D721Med (cell line): ENCODE data around the gene SLC5A2.
"Not testable (repeated sequence)": the region's sequence is repeated elsewhere in the genome, so short reads cannot be mapped to it uniquely, and the experiment has no call there.

Experiments used
- DNase-seq: peaks from one replicate; pipeline ENCODE4 v3.0.0; 2011; ENCODE audit warnings: low spot score; ENCODE audit not compliant: insufficient read length
- FAIRE-seq: peaks from 2 replicates; lab custom pipeline; 2011; peaks lifted over from hg19 to GRCh38; lab: Jason Lieb, UNC
- CTCF ChIP-seq: IDR thresholded peaks from 2 replicates; pipeline ENCODE4 v1.5.1; 2012; ENCODE audit warnings: mild to moderate bottlenecking, control low read depth; ENCODE audit not compliant: insufficient read depth; ENCODE audit errors: missing control alignments

The SLC5A2 gene

GRCh38 chr16:31517800-31518402, 35.0 kb downstream of the SLC5A2 start:
- TF ChIP-seq CTCF = no peak
- FAIRE-seq (no peak), DNase-seq (no peak)

- DNase-seq (no peak), FAIRE-seq (no peak)
Observed at GRCh38 chr16:31519759-31520431, 37.0 kb downstream of the SLC5A2 start.

GRCh38 chr16:31521368-31521767, 38.4 kb downstream of the SLC5A2 start:
- no peak for TF ChIP-seq CTCF
- no peak for FAIRE-seq
- no peak for DNase-seq

More at GRCh38 chr16:31519759-31520431, 37.0 kb downstream of the SLC5A2 start:
- TF ChIP-seq CTCF = no peak

- TF ChIP-seq CTCF = no peak
- FAIRE-seq (no peak), DNase-seq (no peak)
Observed at GRCh38 chr16:31522071-31522470, 39.1 kb downstream of the SLC5A2 start.

- not testable (repeated sequence) for FAIRE-seq, DNase-seq
Observed at GRCh38 chr16:31523768-31524167, 40.8 kb downstream of the SLC5A2 start.

- TF ChIP-seq CTCF = no peak
- no peak for FAIRE-seq
- no peak for DNase-seq
Observed at GRCh38 chr16:31525113-31525512, 42.2 kb downstream of the SLC5A2 start.

- FAIRE-seq (no peak), DNase-seq (no peak)
- no peak for TF ChIP-seq CTCF
Observed at GRCh38 chr16:31527734-31528274, 44.9 kb downstream of the SLC5A2 start, which contains the start of gene AHSP. TSS of gene AHSP (plus strand) at chr16:31527900. CDS start at chr16:31528140, 240 bp downstream.
